LHCN-M2 (cell line): ENCODE measurements around the gene UGT1A3. TPM values are rescaled to one million over a fixed set of nuclear protein-coding genes. Genes with fewer than 3 reads are reported as not detected.
A peak's percentile ranks its signal among the peaks of the same experiment; 100 is the strongest.

Experiments
- DNase-seq: peaks from one replicate; pipeline ENCODE4 v3.0.0-alpha.2; 2012; ENCODE audit warnings: low read depth
- total RNA-seq: library from RNA; depleted of rRNA; stranded (reverse); fragments of >200 nt; gene quantifications from 2 replicates; pipeline ENCODE4 v1.2.3, GENCODE V29; 2014

UGT1A3 gene
- total RNA-seq, 1 experiment from 2014 or later, result not detected

- DNase-seq, result no peak
Observed at GRCh38 chr2:233758141-233758540, 29.3 kb downstream of the UGT1A3 start.

DNA sequence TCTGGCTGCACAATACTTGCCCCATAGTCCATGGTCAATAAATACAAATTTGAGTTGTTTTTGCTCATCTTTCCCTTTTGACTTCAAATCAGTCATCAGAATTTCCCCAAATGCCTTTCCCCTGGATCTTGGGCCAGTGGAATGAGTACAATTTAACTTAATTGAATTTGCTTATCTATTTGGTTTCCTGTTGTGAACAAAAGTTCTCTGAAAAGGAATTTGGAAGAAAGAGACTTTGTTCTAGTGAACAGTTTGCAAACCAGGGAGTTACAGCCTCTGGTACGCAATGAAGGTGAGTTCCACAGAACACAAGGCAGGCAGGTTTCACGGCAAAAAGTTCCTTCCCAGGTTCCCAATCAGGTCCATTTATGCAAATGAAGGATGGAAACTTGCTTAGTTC is 30.0 kb downstream of the UGT1A3 start:
- no peak for DNase-seq

DNA sequence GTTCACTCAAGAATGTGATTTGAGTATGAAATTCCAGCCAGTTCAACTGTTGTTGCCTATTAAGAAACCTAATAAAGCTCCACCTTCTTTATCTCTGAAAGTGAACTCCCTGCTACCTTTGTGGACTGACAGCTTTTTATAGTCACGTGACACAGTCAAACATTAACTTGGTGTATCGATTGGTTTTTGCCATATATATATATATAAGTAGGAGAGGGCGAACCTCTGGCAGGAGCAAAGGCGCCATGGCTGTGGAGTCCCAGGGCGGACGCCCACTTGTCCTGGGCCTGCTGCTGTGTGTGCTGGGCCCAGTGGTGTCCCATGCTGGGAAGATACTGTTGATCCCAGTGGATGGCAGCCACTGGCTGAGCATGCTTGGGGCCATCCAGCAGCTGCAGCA is 31.2 kb downstream of the UGT1A3 start, which contains the start of gene UGT1A1:
UGT1A1 (plus strand) TSS at position 228 of the 400 bp plus-strand sequence; CDS start at position 246, 18 bp downstream.
- no peak for DNase-seq

DNA sequence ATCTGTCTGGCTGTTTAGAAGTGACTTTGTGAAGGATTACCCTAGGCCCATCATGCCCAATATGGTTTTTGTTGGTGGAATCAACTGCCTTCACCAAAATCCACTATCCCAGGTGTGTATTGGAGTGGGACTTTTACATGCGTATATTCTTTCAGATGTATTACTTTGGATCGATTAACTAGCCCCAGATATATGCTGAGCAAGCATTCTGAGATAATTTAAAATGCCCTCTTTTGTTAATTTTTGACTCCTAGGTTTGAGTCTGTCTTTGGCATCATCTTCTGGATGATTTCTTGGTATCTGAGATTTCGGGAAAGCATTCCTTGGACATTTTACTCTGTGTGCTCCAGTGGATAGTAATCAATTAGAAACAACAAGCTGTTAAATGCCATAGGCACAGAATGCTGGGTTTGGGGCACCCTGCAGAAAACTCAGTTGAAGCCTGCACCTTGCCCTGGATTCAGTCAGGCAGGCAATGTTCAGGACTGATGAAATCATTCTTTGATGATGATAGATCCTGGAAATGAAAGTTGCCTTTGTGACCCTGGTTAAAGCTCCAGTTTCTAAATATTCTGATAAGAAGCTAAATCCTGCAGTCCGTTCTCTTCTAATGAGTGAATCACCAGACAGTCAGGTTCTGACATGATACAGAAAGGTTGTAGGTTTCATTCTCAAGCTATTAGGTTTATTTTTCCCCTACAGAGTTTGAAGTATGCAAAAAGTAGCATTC is 32.4 kb downstream of the UGT1A3 start:
- no peak for DNase-seq

GRCh38 chr2:233764264-233764663 is 35.4 kb downstream of the UGT1A3 start:
- DNase-seq, result peak; percentile 51

- DNase-seq, result no peak
Observed at GRCh38 chr2:233764761-233765160, 35.9 kb downstream of the UGT1A3 start.

DNA sequence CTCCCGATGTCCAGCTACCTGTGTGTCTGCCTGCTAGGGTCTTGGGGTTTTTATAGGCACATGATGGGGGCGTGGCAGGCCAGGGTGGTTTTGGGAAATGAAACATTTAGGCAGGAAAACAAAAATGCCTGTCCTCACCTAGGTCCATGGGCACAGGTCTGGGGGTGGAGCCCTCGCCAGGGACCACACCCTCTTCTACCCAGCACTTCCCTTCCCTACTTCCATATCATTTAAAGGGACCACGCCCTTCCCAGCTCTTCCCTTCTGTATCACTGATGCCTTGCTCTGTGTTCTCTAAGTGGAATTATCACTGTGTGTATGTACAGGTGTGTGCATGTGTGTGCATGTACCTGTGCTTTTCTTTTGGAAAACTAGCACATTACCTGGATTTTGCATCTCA is 37.6 kb downstream of the UGT1A3 start:
- no peak for DNase-seq

DNA sequence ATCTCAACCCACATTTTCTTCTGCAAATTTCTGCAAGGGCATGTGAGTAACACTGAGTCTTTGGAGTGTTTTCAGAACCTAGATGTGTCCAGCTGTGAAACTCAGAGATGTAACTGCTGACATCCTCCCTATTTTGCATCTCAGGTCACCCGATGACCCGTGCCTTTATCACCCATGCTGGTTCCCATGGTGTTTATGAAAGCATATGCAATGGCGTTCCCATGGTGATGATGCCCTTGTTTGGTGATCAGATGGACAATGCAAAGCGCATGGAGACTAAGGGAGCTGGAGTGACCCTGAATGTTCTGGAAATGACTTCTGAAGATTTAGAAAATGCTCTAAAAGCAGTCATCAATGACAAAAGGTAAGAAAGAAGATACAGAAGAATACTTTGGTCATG is 39.2 kb downstream of the UGT1A3 start:
- no peak for DNase-seq

GRCh38 chr2:233769260-233769659 is 40.4 kb downstream of the UGT1A3 start:
- no peak for DNase-seq

DNA sequence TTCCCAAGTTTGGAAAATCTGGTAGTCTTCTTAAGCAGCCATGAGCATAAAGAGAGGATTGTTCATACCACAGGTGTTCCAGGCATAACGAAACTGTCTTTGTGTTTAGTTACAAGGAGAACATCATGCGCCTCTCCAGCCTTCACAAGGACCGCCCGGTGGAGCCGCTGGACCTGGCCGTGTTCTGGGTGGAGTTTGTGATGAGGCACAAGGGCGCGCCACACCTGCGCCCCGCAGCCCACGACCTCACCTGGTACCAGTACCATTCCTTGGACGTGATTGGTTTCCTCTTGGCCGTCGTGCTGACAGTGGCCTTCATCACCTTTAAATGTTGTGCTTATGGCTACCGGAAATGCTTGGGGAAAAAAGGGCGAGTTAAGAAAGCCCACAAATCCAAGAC is 43.3 kb downstream of the UGT1A3 start:
- DNase-seq, result no peak

DNA sequence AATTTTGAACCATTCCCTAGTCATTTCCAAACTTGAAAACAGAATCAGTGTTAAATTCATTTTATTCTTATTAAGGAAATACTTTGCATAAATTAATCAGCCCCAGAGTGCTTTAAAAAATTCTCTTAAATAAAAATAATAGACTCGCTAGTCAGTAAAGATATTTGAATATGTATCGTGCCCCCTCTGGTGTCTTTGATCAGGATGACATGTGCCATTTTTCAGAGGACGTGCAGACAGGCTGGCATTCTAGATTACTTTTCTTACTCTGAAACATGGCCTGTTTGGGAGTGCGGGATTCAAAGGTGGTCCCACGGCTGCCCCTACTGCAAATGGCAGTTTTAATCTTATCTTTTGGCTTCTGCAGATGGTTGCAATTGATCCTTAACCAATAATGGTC is 43.7 kb downstream of the UGT1A3 start:
- DNase-seq, result no peak

- DNase-seq, result no peak
Observed at GRCh38 chr2:233773854-233774253, 45.0 kb downstream of the UGT1A3 start.

- DNase-seq, result no peak
Observed at GRCh38 chr2:233775414-233775813, 46.6 kb downstream of the UGT1A3 start.

- DNase-seq, result no peak
Observed at GRCh38 chr2:233778030-233778429, 49.2 kb downstream of the UGT1A3 start, which contains the start of gene MROH2A. MROH2A (plus strand) TSS chr2:233778330; CDS start chr2:233779359, 1,029 bp downstream.

- DNase-seq, result no peak
Observed at GRCh38 chr2:233779722-233780121, 50.9 kb downstream of the UGT1A3 start.

DNA sequence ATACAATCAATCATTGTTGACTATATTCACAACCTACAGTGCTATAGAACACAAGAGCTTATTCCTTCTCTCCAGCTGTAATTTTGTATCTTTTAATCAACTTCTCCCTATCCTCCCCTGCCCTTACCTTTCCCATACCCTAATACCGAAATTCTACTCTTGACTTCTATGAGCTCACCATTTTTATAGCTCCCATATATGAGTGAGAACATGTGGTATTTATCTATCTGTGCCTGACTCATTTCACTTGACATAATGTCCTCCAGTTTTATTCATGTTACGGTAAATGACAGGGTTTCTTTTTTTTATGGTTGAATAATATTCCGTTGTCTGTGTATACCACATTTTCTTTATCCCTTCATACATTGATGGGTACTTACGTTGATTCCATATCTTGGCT is 51.9 kb downstream of the UGT1A3 start:
- DNase-seq, result no peak

GRCh38 chr2:233789554-233789953 is 60.7 kb downstream of the UGT1A3 start:
- DNase-seq, result no peak

DNA sequence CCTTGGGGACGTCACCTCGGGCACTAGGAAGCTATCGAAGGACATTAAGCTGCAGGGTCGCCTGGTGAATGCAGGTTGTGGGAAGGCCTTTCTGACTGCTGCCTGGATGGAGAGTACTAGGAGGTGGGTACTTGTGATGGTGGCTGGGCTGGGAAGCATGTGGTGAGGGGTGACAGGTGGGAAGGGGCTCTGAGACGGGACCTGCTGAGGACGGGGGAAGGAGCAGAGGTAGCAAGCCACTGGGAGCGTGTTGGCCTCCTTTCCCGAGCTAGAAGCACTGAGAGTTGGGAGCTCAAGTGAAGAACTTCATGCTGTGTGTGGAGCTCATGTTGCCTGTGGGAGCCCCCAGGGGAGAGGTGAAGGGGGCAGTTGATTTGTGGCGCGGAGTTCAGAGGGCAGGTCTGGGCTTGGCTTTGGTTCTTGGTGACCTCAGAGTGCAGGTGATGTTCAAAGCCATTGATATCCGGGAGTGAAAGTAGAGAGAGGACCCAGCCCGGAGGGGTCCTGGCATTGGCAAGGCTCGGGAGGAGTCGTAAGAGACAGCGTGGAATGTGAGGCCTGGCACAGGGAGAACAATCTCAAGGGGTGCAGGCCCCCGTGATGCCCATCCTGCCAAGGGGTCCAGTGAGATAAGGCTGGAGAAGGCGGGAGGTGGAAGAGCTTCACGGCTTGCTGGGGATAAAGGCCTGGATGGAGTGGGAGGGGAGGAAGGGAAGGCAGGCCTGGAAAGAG is 62.5 kb downstream of the UGT1A3 start:
- DNase-seq, result no peak

- DNase-seq, result no peak
Observed at GRCh38 chr2:233791883-233792329, 63.1 kb downstream of the UGT1A3 start.

- no peak for DNase-seq
Observed at GRCh38 chr2:233792720-233793119, 63.9 kb downstream of the UGT1A3 start.

GRCh38 chr2:233793465-233794127 is 64.8 kb downstream of the UGT1A3 start:
- no peak for DNase-seq

GRCh38 chr2:233794128-233794658 is 65.4 kb downstream of the UGT1A3 start:
- DNase-seq, result no peak
